Naive thymus-derived CD4-positive, alpha-beta T cell (primary cell): ENCODE data around the gene S100PBP. TPM values are rescaled to one million over a fixed set of nuclear protein-coding genes. Genes with fewer than 3 reads are reported as not detected.

Source experiments
- ATAC-seq: fragments of 150-1000 bp; cut with Tn5 transposase; 2 replicates; pipeline ENCODE4 v1.10.0; 2021; ENCODE audit warnings: mild to moderate bottlenecking, moderate library complexity
- CTCF ChIA-PET: fragments of 350-600 bp; sonication (Branson Sonifier 250); formaldehyde crosslinking; loops from one replicate; lab custom pipeline; 2021; ENCODE audit warnings: antibody characterized with exemption; lab: Charles Lee
- POLR2A ChIA-PET: fragments of 350-600 bp; sonication (Branson Sonifier 250); formaldehyde crosslinking; loops from one replicate; lab custom pipeline; 2021; ENCODE audit warnings: antibody characterized with exemption, inconsistent platforms; lab: Charles Lee
- DNase-seq, 9 donors: peaks; one replicate each; pipeline versions ENCODE4 v3.0.0 to v3.0.0-alpha.2; 2020 to 2022; ENCODE audit warnings: mixed read lengths in 1 of 9
- H3K27ac ChIP-seq: one replicate; pipeline ENCODE4 v1.7.0; 2013; ENCODE audit warnings: mild to moderate bottlenecking, low read depth, low read length, moderate library complexity
- H3K27me3 ChIP-seq, 2 donors: one replicate each; pipeline ENCODE4 v1.7.0; 2013; ENCODE audit warnings: low read length in 2 of 2, mild to moderate bottlenecking in 2 of 2, moderate library complexity in 2 of 2; ENCODE audit not compliant: control insufficient read depth in 2 of 2, insufficient read depth in 2 of 2
- H3K36me3 ChIP-seq, 3 experiments: 1 replicate in 2 of 3; 2 replicates in 1 of 3; pipeline ENCODE4 v1.7.0; 2013; ENCODE audit warnings: low read length in 3 of 3, mild to moderate bottlenecking in 3 of 3, moderate library complexity in 1 of 3; ENCODE audit not compliant: insufficient read depth in 3 of 3, control insufficient read depth in 2 of 3
- H3K4me1 ChIP-seq, 2 donors: one replicate each; pipeline ENCODE4 v1.7.0; 2013; ENCODE audit warnings: low read length in 2 of 2, mild to moderate bottlenecking in 2 of 2, moderate library complexity in 1 of 2; ENCODE audit not compliant: control insufficient read depth in 2 of 2, insufficient read depth in 2 of 2
- H3K4me3 ChIP-seq: 2 replicates; pipeline ENCODE4 v1.7.0; 2013; ENCODE audit warnings: mild to moderate bottlenecking, low read length
- H3K9me3 ChIP-seq, 3 experiments: 1 replicate in 2 of 3; 2 replicates in 1 of 3; pipeline ENCODE4 v1.7.0; 2013; ENCODE audit warnings: low read length in 3 of 3; ENCODE audit not compliant: control insufficient read depth in 2 of 3
- H3K27ac Mint-ChIP-seq, 9 donors: one replicate each; pipeline ENCODE4 v1.8.0; 2020 to 2022; ENCODE audit warnings: mixed read lengths in 9 of 9, mild to moderate bottlenecking in 8 of 9, moderate library complexity in 5 of 9, inconsistent platforms in 2 of 9
- H3K27me3 Mint-ChIP-seq, 5 donors: one replicate each; pipeline ENCODE4 v1.8.0; 2021 to 2022; ENCODE audit warnings: mixed read lengths in 5 of 5, mild to moderate bottlenecking in 1 of 5
- H3K36me3 Mint-ChIP-seq, 5 donors: one replicate each; pipeline ENCODE4 v1.8.0; 2020 to 2022; ENCODE audit warnings: mixed read lengths in 5 of 5, mild to moderate bottlenecking in 3 of 5, inconsistent platforms in 1 of 5
- H3K4me1 Mint-ChIP-seq, 7 donors: one replicate each; pipeline ENCODE4 v1.8.0; 2020 to 2022; ENCODE audit warnings: mixed read lengths in 7 of 7, mild to moderate bottlenecking in 3 of 7, inconsistent platforms in 1 of 7
- H3K4me3 Mint-ChIP-seq, 10 donors: one replicate each; pipeline ENCODE4 v1.8.0; 2020 to 2022; ENCODE audit warnings: mild to moderate bottlenecking in 10 of 10, mixed read lengths in 10 of 10, moderate library complexity in 6 of 10, inconsistent platforms in 2 of 10
- H3K9me3 Mint-ChIP-seq, 11 donors: one replicate each; pipeline ENCODE4 v1.8.0; 2020 to 2022; ENCODE audit warnings: mixed read lengths in 11 of 11, mild to moderate bottlenecking in 4 of 11, inconsistent platforms in 1 of 11, moderate library complexity in 1 of 11
- intact Hi-C, 2 donors: fragments of 100-400 bp; cut with micrococcal nuclease; formaldehyde crosslinking; loops; one replicate each; pipeline ENCODE4 v1.15.1; 2023
- polyA plus RNA-seq, 2 donors: library from polyadenylated mRNA; unstranded; fragments of 300-500 nt; fragmentation: Illumina TruSeq; gene quantifications; one replicate each; pipeline ENCODE4 v1.2.3, GENCODE V29; 2021
- total RNA-seq, 6 experiments: library from RNA in 5 of 6; stranded (reverse) in 5 of 6; gene quantifications; 1 replicate in 5 of 6; 2 replicates in 1 of 6; pipeline ENCODE4 v1.2.3 and lab custom pipeline; 2021 to 2026

The S100PBP gene
- total and polyA plus RNA-seq, 7 experiments from 2014 or later, result 9.3 to 69.0 (median 56.3) TPM

- POLR2A ChIA-PET, result no interaction called here
- peaks cover 42 to 68% (median 46%) of the 10 kb centered on the region in 5 donors for H3K27me3 Mint-ChIP-seq
Measured at GRCh38 chr1:32884032-32884372, 66.5 kb downstream of the S100PBP start.

GRCh38 chr1:32884726-32885125 lies 67.3 kb downstream of the S100PBP start:
- ChIA-PET CTCF (no interaction called here), POLR2A (no interaction called here)
- Mint-ChIP-seq H3K27ac (no peak overlapping the region), H3K4me3 (no peak overlapping the region), H3K36me3 (no peaks in the 10 kb centered on the region), H3K9me3 (peaks cover 0 to 4% (median 0%) of the 10 kb centered on the region in 11 donors), H3K27me3 (peaks cover 49 to 74% (median 53%) of the 10 kb centered on the region in 5 donors), H3K4me1 (peaks cover 0 to 14% (median 5%) of the 10 kb centered on the region in 7 donors)
- no peak overlapping the region for H3K27ac ChIP-seq
- ATAC-seq (no peak), DNase-seq (no peak)
- intact Hi-C loops, result no loop called here
- peaks cover 7 to 11% of the 10 kb centered on the region in 2 donors for H3K27me3 ChIP-seq
- no peak overlapping the region for H3K4me3 ChIP-seq
- H3K36me3 ChIP-seq, result no peaks in the 10 kb centered on the region
- no peaks in the 10 kb centered on the region for H3K4me1 ChIP-seq
- H3K9me3 ChIP-seq, result no peaks in the 10 kb centered on the region

More at GRCh38 chr1:32884032-32884372, 66.5 kb downstream of the S100PBP start:
- no peak for ATAC-seq
- intact Hi-C loops, result no loop called here
- CTCF ChIA-PET, result no interaction called here
- Histone ChIP-seq H3K4me3 (no peak overlapping the region), H3K27ac (no peak overlapping the region), H3K27me3 (peaks cover 7 to 11% of the 10 kb centered on the region in 2 donors), H3K4me1 (no peaks in the 10 kb centered on the region), H3K36me3 (no peaks in the 10 kb centered on the region), H3K9me3 (no peaks in the 10 kb centered on the region)
- no peak overlapping the region for H3K27ac Mint-ChIP-seq
- peaks cover 0 to 14% (median 5%) of the 10 kb centered on the region in 7 donors for H3K4me1 Mint-ChIP-seq
- H3K36me3 Mint-ChIP-seq, result no peaks in the 10 kb centered on the region
- no peak overlapping the region for H3K4me3 Mint-ChIP-seq
- peaks cover 0 to 4% (median 0%) of the 10 kb centered on the region in 11 donors for H3K9me3 Mint-ChIP-seq
- no peak for DNase-seq

GRCh38 chr1:32885676-32886003 lies 68.2 kb downstream of the S100PBP start:
- no peak overlapping the region for H3K27ac ChIP-seq
- intact Hi-C loops, result no loop called here
- H3K4me1 Mint-ChIP-seq, result peaks cover 0 to 14% (median 5%) of the 10 kb centered on the region in 7 donors
- no peak overlapping the region for H3K27ac Mint-ChIP-seq
- H3K36me3 ChIP-seq, result no peaks in the 10 kb centered on the region
- ChIA-PET POLR2A (no interaction called here), CTCF (no interaction called here)
- peaks cover 0 to 4% (median 0%) of the 10 kb centered on the region in 11 donors for H3K9me3 Mint-ChIP-seq
- peak overlapping the region in 2 of 10 donors; percentile 38 to 43 for H3K4me3 Mint-ChIP-seq
- H3K36me3 Mint-ChIP-seq, result no peaks in the 10 kb centered on the region
- no peak for ATAC-seq
- no peaks in the 10 kb centered on the region for H3K9me3 ChIP-seq
- H3K27me3 Mint-ChIP-seq, result peaks cover 58 to 80% (median 62%) of the 10 kb centered on the region in 5 donors
- H3K4me3 ChIP-seq, result no peak overlapping the region
- no peaks in the 10 kb centered on the region for H3K4me1 ChIP-seq
- no peak for DNase-seq
- peaks cover 7 to 11% of the 10 kb centered on the region in 2 donors for H3K27me3 ChIP-seq

GRCh38 chr1:32886004-32886827 lies 68.8 kb downstream of the S100PBP start, which contains the start of gene HPCA:
TSS of gene HPCA (plus strand) at chr1:32886491. CDS start at chr1:32888899, 2,408 bp downstream.
- H3K27ac Mint-ChIP-seq, result no peak within 1 kb of the TSS
- H3K27me3 Mint-ChIP-seq, result peaks cover 61 to 81% (median 65%) of the 10 kb centered on the region in 5 donors
- peak; percentile 79 for ATAC-seq
- Histone ChIP-seq H3K27ac (no peak within 1 kb of the TSS), H3K9me3 (no peaks in the 10 kb centered on the region), H3K4me1 (no peaks in the 10 kb centered on the region), H3K27me3 (peaks cover 7 to 15% of the 10 kb centered on the region in 2 donors), H3K36me3 (no peaks in the 10 kb centered on the region), H3K4me3 (no peak within 1 kb of the TSS)
- CTCF ChIA-PET, result no interaction called here
- intact Hi-C loops, result no loop called here
- peak in 3 of 9 donors; percentile 10 to 68 (median 23) for DNase-seq
- peaks cover 0 to 14% (median 5%) of the 10 kb centered on the region in 7 donors for H3K4me1 Mint-ChIP-seq
- peak within 1 kb of the TSS in 2 of 10 donors; percentile 38 to 43 for H3K4me3 Mint-ChIP-seq
- POLR2A ChIA-PET, result no interaction called here
- H3K9me3 Mint-ChIP-seq, result peaks cover 0 to 4% (median 0%) of the 10 kb centered on the region in 11 donors
- H3K36me3 Mint-ChIP-seq, result no peaks in the 10 kb centered on the region

GRCh38 chr1:32886828-32887414 lies 69.5 kb downstream of the S100PBP start:
- Mint-ChIP-seq H3K36me3 (no peaks in the 10 kb centered on the region), H3K4me3 (peak overlapping the region in 1 of 10 donors; percentile 13), H3K4me1 (peaks cover 0 to 14% (median 5%) of the 10 kb centered on the region in 7 donors), H3K27me3 (peaks cover 68 to 82% (median 71%) of the 10 kb centered on the region in 5 donors), H3K27ac (no peak overlapping the region), H3K9me3 (peaks cover 0 to 4% (median 0%) of the 10 kb centered on the region in 11 donors)
- Histone ChIP-seq H3K4me1 (no peaks in the 10 kb centered on the region), H3K27me3 (peaks cover 7 to 22% of the 10 kb centered on the region in 2 donors), H3K9me3 (no peaks in the 10 kb centered on the region), H3K27ac (no peak overlapping the region), H3K4me3 (no peak overlapping the region), H3K36me3 (no peaks in the 10 kb centered on the region)
- ATAC-seq (no peak), DNase-seq (no peak)
- intact Hi-C loops, result no loop called here
- CTCF ChIA-PET, result no interaction called here
- POLR2A ChIA-PET, result no interaction called here

GRCh38 chr1:32887623-32888022 lies 70.2 kb downstream of the S100PBP start:
- H3K4me1 Mint-ChIP-seq, result peaks cover 5 to 18% (median 12%) of the 10 kb centered on the region in 7 donors

More at GRCh38 chr1:32887623-32888022, 70.2 kb downstream of the S100PBP start:
- DNase-seq (no peak), ATAC-seq (no peak)
- H3K27me3 ChIP-seq, result peaks cover 7 to 29% of the 10 kb centered on the region in 2 donors
- no peak overlapping the region for H3K27ac ChIP-seq
- Mint-ChIP-seq H3K9me3 (peaks cover 0 to 4% (median 0%) of the 10 kb centered on the region in 11 donors), H3K36me3 (peaks cover 0 to 3% (median 0%) of the 10 kb centered on the region in 5 donors), H3K4me3 (peak overlapping the region in 1 of 10 donors; percentile 8), H3K27ac (no peak overlapping the region), H3K27me3 (peaks cover 76 to 88% (median 78%) of the 10 kb centered on the region in 5 donors)
- CTCF ChIA-PET, result no interaction called here
- H3K9me3 ChIP-seq, result no peaks in the 10 kb centered on the region
- H3K4me3 ChIP-seq, result no peak overlapping the region
- intact Hi-C loops, result no loop called here
- POLR2A ChIA-PET, result no interaction called here
- H3K4me1 ChIP-seq, result no peaks in the 10 kb centered on the region
- no peaks in the 10 kb centered on the region for H3K36me3 ChIP-seq
